HG03469 (cell line): ENCODE data around the gene ZNF667.

Experiments
- ATAC-seq: cut with Tn5 transposase; IDR thresholded peaks from one replicate; pipeline ENCODE4 v1.9.1; 2021; ENCODE audit warnings: mild to moderate bottlenecking, moderate library complexity, moderate number of reproducible peaks; ENCODE audit not compliant: unreplicated experiment

Gene ZNF667

GRCh38 chr19:56476651-56477428 is at the start of gene ZNF667:
Gene ZNF667 (minus strand): TSS chr19:56477345. CDS start chr19:56462370, 14,975 bp downstream.
- ATAC-seq, result no peak

- no peak for ATAC-seq
Observed at GRCh38 chr19:56525214-56525860, 48.2 kb upstream of the ZNF667 start.

GRCh38 chr19:56508290-56508778 is 31.2 kb upstream of the ZNF667 start:
- no peak for ATAC-seq

GRCh38 chr19:56507446-56508289 is 30.5 kb upstream of the ZNF667 start, which contains the start of gene ZNF471:
Gene ZNF471 (plus strand): TSS chr19:56507855. CDS start chr19:56511572, 3,717 bp downstream.
- no peak for ATAC-seq

GRCh38 chr19:56504581-56504980 is 27.4 kb upstream of the ZNF667 start:
- no peak for ATAC-seq

- ATAC-seq, result no peak
Observed at GRCh38 chr19:56491399-56491798, 14.3 kb upstream of the ZNF667 start.

- no peak for ATAC-seq
Observed at GRCh38 chr19:56477429-56478338, 539 bp upstream of the ZNF667 start.

GRCh38 chr19:56476093-56476492 is 1.1 kb downstream of the ZNF667 start:
- ATAC-seq, result no peak

GRCh38 chr19:56474308-56474707 is 2.8 kb downstream of the ZNF667 start:
- no peak for ATAC-seq

- ATAC-seq, result no peak
Observed at GRCh38 chr19:56441206-56441792, 35.8 kb downstream of the ZNF667 start.

GRCh38 chr19:56423985-56424353 is 53.2 kb downstream of the ZNF667 start:
- no peak for ATAC-seq

GRCh38 chr19:56423276-56423984 is 53.7 kb downstream of the ZNF667 start:
- ATAC-seq, result no peak

- ATAC-seq, result no peak
Observed at GRCh38 chr19:56405062-56405461, 72.1 kb downstream of the ZNF667 start.

- no peak for ATAC-seq
Observed at GRCh38 chr19:56404705-56405056, 72.5 kb downstream of the ZNF667 start.

- peak; percentile 64 for ATAC-seq
Observed at GRCh38 chr19:56403764-56404704, 73.1 kb downstream of the ZNF667 start, which contains the start of gene ZNF583. Gene ZNF583 (plus strand): TSS chr19:56404332. CDS start chr19:56407115, 2,783 bp downstream.

GRCh38 chr19:56403261-56403660 is 73.9 kb downstream of the ZNF667 start:
- peak; percentile 4 for ATAC-seq

- ATAC-seq, result no peak
Observed at GRCh38 chr19:56400485-56400884, 76.7 kb downstream of the ZNF667 start.

GRCh38 chr19:56398809-56399208 is 78.3 kb downstream of the ZNF667 start:
- no peak for ATAC-seq
